Measurements from ENCODE around the gene TRMT10C. TPM values are rescaled to one million over a fixed set of nuclear protein-coding genes. Genes with fewer than 3 reads are reported as not detected.
"Not testable (repeated sequence)": the region's sequence is repeated elsewhere in the genome, so short reads cannot be mapped to it uniquely, and the experiment has no call there.

Gene TRMT10C
- total and polyA plus RNA-seq, 2 donors, result 20.4 to 32.5 TPM

DNA sequence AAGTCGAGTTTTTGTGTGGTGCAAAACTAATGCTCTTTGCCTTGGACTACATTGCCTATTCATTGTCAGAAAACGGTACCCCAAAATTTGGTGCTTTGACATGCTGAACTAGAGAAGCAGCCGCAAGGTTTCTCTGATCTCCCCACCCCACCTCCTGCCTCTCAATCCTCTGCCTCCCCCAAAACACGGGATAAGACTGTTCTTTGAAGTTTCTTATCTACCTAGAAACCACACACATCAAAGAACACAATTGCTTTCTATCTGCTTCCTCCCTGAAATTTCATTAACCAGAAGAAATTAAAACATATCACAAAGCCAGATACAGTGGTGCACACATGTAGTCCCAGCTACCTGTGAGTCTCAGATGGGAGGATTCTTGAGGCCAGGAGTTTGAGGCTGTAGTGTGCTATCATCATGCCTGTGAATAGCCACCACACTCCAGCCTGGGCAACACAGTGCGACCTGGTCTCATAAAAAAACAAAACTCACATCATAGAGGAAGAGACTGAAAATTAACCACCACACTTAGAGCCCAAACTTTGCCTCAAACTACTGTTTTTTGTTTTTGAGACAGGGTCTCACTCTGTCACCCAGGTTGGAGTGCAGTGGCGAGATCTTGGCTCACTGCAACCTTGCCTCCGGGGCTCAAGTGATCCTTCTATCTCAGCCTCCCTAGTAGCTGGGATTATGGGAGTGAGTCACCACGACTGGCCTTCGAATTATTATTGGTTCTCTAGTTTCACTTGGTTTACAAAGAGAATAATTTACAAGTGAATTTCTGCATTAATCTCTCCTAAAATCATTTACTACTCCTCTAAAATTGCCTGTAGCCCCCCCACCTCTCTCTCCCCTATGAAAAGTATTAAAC lies 9.6 kb downstream of the TRMT10C start:
- Histone ChIP-seq H3K4me3 (ENCODE audit: low read depth, low read length) (no peak overlapping the region), H3K36me3 (ENCODE audit: insufficient read depth) (no peaks in the 10 kb centered on the region), H3K4me1 (ENCODE audit: insufficient read depth) (peaks cover 1% of the 10 kb centered on the region), H3K27ac (ENCODE audit: low read depth) (no peak overlapping the region)
- DNase-seq (ENCODE audit: extremely low spot score), result no peak
- WGBS, result 66% methylated on average over 9 of the region's 9 CpGs

DNA sequence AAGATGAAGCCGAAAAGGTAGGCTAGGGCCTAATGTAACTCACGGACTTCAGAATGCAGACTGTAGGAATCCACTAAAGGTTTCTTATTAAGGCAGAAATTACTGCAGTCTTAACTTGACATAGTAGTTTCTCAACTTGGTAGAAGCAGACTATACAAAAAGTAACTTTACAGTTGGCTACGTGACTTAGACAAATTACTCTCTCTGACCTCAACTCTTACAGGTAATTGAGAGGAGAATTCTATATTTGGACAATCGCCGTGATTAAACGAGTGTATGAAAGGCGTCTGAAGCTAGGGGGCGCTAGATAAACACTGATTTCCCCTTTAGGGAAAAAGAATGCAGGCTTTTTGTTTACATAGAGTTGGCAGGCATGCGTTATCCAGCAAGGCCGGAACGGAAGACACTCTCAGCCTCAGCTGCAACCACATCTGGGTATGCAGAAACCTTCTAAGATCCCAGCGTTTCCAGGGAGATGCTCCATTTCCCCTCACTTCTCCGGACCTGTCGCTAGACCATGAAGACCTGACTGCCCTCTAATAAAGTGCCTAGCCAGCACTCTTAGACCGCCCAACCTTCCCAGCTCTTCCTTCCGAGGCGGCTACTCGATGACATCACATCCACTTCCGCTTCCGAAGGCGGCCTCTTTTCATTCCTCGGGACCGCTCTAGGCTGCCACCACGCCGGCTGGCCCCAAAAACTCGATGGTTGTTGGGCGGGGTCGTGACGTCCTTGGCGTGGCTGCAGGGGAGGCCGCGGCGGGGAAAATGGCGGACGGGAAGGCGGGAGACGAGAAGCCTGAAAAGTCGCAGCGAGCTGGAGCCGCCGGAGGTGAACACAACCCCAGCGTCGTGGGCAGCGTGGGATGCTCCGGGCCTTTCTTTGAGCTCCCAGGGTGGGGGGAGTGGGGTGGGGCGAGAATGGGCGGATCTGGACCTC lies 12.1 kb downstream of the TRMT10C start, which contains the start of gene PCNP:
PCNP (plus strand) TSS at position 732 of the 939 bp plus-strand sequence; CDS start at position 768, 36 bp downstream.
- no peaks in the 10 kb centered on the region for H3K4me1 ChIP-seq (ENCODE audit: insufficient read depth)
- DNase-seq (ENCODE audit: extremely low spot score), result peak; percentile 97
- H3K4me3 ChIP-seq (ENCODE audit: low read depth, low read length), result peak within 1 kb of the TSS; percentile 76
- H3K36me3 ChIP-seq (ENCODE audit: insufficient read depth), result no peaks in the 10 kb centered on the region
- H3K27ac ChIP-seq (ENCODE audit: low read depth), result peak within 1 kb of the TSS; percentile 97
- 1% methylated on average over 47 of the region's 47 CpGs for WGBS

- peak; percentile 39 for DNase-seq (ENCODE audit: extremely low spot score)
- peak overlapping the region; percentile 76 for H3K4me3 ChIP-seq (ENCODE audit: low read depth, low read length)
- under 1% methylated on average over 41 of the region's 41 CpGs for WGBS
- peak overlapping the region; percentile 97 for H3K27ac ChIP-seq (ENCODE audit: low read depth)
- no peaks in the 10 kb centered on the region for H3K36me3 ChIP-seq (ENCODE audit: insufficient read depth)
- no peaks in the 10 kb centered on the region for H3K4me1 ChIP-seq (ENCODE audit: insufficient read depth)
Observed at GRCh38 chr3:101574388-101575112, 12.9 kb downstream of the TRMT10C start.

DNA sequence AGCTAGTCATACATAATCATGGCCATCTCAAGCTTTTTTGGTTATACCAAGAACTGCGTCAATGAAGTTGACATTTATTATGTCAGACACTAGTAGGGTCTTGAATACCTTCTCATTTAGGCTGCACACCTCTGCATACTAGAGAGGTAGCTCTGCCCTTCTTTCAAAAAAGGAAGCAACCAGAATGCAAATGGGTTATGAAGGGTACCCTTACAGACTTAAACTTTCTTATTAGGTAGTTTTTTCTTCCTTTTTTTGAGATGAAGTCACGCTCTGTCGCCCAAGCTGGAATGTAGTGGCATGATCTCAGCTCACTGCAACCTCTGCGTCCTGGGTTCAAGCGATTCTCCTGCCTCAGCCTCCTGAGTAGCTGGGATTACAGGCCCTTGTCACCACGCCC lies 15.6 kb downstream of the TRMT10C start:
- no peaks in the 10 kb centered on the region for H3K4me1 ChIP-seq (ENCODE audit: insufficient read depth)
- H3K4me3 ChIP-seq (ENCODE audit: low read depth, low read length), result no peak overlapping the region
- H3K36me3 ChIP-seq (ENCODE audit: insufficient read depth), result no peaks in the 10 kb centered on the region
- DNase-seq (ENCODE audit: extremely low spot score), result no peak
- no peak overlapping the region for H3K27ac ChIP-seq (ENCODE audit: low read depth)
- whole genome bisulfite sequencing, result 95% methylated on average over 6 of the region's 6 CpGs

GRCh38 chr3:101588616-101589015 lies 26.9 kb downstream of the TRMT10C start:
- no peak for DNase-seq (ENCODE audit: extremely low spot score)
- 14% methylated on average over 1 of the region's 1 CpG for WGBS
- Histone ChIP-seq H3K27ac (ENCODE audit: low read depth) (no peak overlapping the region), H3K36me3 (ENCODE audit: insufficient read depth) (peaks cover 7% of the 10 kb centered on the region), H3K4me1 (ENCODE audit: insufficient read depth) (no peaks in the 10 kb centered on the region), H3K4me3 (ENCODE audit: low read depth, low read length) (no peak overlapping the region)

- Histone ChIP-seq H3K36me3 (ENCODE audit: insufficient read depth) (peaks cover 10% of the 10 kb centered on the region), H3K4me3 (ENCODE audit: low read depth, low read length) (no peak overlapping the region), H3K4me1 (ENCODE audit: insufficient read depth) (no peaks in the 10 kb centered on the region), H3K27ac (ENCODE audit: low read depth) (peak overlapping the region; percentile 10)
- 83% methylated on average over 3 of the region's 3 CpGs for WGBS
- DNase-seq (ENCODE audit: extremely low spot score), result no peak
Observed at GRCh38 chr3:101591071-101591470, 29.4 kb downstream of the TRMT10C start.

DNA sequence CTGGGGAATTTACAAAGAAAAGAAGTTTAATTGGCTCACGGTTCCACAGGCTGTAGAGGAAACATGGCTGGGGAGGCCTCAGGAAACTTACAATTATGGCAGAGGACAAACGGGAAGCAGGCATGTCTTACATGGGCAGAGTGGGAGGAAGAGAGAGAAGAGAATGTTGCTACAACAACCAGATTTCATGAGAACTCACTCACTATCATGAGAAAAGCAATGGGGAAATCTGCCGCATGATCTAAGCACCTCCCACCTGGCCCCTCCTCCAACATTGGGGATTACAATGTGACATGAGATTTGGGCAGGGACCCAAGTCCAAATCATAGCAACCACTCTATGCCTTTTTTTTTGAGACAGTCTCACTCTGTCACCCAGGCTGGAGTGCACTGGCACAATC lies 41.1 kb downstream of the TRMT10C start:
- Histone ChIP-seq H3K4me3 (ENCODE audit: low read depth, low read length) (no peak overlapping the region), H3K36me3 (ENCODE audit: insufficient read depth) (no peaks in the 10 kb centered on the region), H3K27ac (ENCODE audit: low read depth) (no peak overlapping the region), H3K4me1 (ENCODE audit: insufficient read depth) (no peaks in the 10 kb centered on the region)
- WGBS, result 93% methylated on average over 3 of the region's 3 CpGs
- no peak for DNase-seq (ENCODE audit: extremely low spot score)

DNA sequence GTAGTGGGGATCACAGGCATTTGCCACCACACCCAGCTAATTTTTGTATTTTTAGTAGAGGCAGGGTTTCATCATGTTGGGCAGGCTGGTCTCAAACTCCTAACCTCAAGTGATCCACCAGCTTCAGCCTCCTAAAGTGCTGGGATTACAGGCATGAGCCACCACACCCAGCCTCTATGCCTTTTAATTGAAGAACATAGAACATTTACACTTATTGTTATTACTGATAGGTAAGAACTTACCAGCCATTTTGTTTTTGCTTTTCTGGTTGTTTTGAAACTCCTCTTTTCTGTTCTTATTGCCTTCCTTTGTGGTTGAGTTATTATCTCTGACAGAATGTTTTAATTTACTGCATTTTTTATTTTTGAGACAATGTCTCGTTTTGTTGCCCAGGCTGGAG lies 41.5 kb downstream of the TRMT10C start:
- no peak overlapping the region for H3K27ac ChIP-seq (ENCODE audit: low read depth)
- no peak for DNase-seq (ENCODE audit: extremely low spot score)
- no peaks in the 10 kb centered on the region for H3K4me1 ChIP-seq (ENCODE audit: insufficient read depth)
- H3K4me3 ChIP-seq (ENCODE audit: low read depth, low read length), result no peak overlapping the region
- WGBS, result 89% methylated on average over 1 of the region's 1 CpG
- no peaks in the 10 kb centered on the region for H3K36me3 ChIP-seq (ENCODE audit: insufficient read depth)

GRCh38 chr3:101605398-101605797 lies 43.7 kb downstream of the TRMT10C start:
- H3K4me3 ChIP-seq (ENCODE audit: low read depth, low read length); H3K27ac ChIP-seq (ENCODE audit: low read depth); H3K4me1 ChIP-seq (ENCODE audit: insufficient read depth); H3K36me3 ChIP-seq (ENCODE audit: insufficient read depth); DNase-seq (ENCODE audit: extremely low spot score): not testable (repeated sequence)
- 78% methylated on average over 10 of the region's 10 CpGs for WGBS

- Histone ChIP-seq H3K4me1 (ENCODE audit: insufficient read depth) (no peaks in the 10 kb centered on the region), H3K4me3 (ENCODE audit: low read depth, low read length) (no peak overlapping the region), H3K27ac (ENCODE audit: low read depth) (no peak overlapping the region), H3K36me3 (ENCODE audit: insufficient read depth) (no peaks in the 10 kb centered on the region)
- WGBS, result 73% methylated on average over 2 of the region's 2 CpGs
- DNase-seq (ENCODE audit: extremely low spot score), result no peak
Observed at GRCh38 chr3:101611023-101611422, 49.4 kb downstream of the TRMT10C start.

DNA sequence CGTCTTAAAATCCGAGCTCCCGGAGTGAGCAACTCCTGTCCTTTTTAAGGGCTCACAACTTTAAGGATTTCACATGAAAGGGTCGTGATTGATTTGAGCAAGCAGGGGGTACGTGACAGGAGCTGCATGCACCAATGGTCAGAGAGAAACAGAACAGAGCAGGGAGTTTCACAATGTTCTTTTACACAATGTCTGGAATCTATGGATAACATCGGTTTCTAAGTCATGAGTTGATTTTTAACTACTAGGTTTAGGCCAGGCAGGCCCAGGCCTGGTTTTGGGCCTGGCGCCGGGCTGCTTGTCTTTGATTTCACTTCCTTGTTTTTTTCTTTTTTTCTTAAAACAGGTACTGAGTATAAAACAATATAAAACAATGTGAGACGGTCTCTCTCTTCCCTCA lies 51.3 kb downstream of the TRMT10C start:
- H3K27ac ChIP-seq (ENCODE audit: low read depth), result peak overlapping the region; percentile 23
- H3K4me1 ChIP-seq (ENCODE audit: insufficient read depth); H3K4me3 ChIP-seq (ENCODE audit: low read depth, low read length); DNase-seq (ENCODE audit: extremely low spot score); H3K36me3 ChIP-seq (ENCODE audit: insufficient read depth): not testable (repeated sequence)
- 79% methylated on average over 9 of the region's 9 CpGs for WGBS

DNA sequence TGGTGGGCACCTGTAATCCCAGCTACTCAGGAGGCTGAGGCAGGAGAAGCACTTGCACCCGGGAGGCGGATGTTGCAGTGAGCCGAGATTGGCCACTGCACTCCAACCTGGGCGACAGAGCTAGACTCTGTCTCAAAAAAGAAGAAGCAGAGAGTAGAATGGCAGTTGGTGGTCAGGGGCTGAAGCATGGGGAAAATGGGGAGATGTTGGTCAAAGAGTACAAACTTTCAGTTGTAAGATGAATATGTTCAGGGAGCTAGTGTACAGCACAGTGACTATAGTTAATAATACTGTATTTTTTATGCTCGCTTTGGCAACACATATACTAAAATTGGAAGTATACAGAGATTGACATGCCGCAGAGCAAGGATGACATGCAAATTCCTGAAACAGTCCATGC lies 53.9 kb downstream of the TRMT10C start:
- Histone ChIP-seq H3K4me1 (ENCODE audit: insufficient read depth) (no peaks in the 10 kb centered on the region), H3K27ac (ENCODE audit: low read depth) (no peak overlapping the region), H3K4me3 (ENCODE audit: low read depth, low read length) (no peak overlapping the region), H3K36me3 (ENCODE audit: insufficient read depth) (no peaks in the 10 kb centered on the region)
- DNase-seq (ENCODE audit: extremely low spot score), result no peak
- WGBS, result 95% methylated on average over 6 of the region's 6 CpGs
